HG03469 (cell line): Measurements from ENCODE around the gene SPOPL.

Experiments
- ATAC-seq: cut with Tn5 transposase; IDR thresholded peaks from one replicate; pipeline ENCODE4 v1.9.1; 2021; ENCODE audit warnings: mild to moderate bottlenecking, moderate library complexity, moderate number of reproducible peaks; ENCODE audit not compliant: unreplicated experiment

The SPOPL gene

DNA sequence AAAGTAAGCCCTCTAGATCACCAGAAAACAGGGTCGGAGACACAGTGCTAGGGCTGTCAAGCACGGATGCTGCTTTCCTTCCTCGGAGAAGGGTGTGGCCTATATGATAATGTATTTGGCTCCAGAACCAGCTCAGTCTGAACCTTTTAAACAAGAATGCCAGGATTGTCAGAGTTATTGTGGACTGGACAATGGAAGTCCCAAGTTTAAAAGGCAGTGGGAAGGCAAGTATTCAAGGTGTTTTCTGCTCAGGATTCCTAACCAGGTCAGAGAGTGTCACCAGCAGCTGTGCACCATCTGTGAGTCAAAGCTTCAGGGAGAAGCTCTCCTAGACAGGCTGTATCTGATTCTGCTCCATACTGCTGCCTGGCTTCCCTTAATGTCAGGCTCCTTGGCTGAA, 94.8 kb downstream of the SPOPL start:
- no peak for ATAC-seq

GRCh38 chr2:138600732-138601457, 99.3 kb downstream of the SPOPL start:
- ATAC-seq, result no peak

GRCh38 chr2:138601458-138602165, 100.0 kb downstream of the SPOPL start:
- ATAC-seq, result no peak

DNA sequence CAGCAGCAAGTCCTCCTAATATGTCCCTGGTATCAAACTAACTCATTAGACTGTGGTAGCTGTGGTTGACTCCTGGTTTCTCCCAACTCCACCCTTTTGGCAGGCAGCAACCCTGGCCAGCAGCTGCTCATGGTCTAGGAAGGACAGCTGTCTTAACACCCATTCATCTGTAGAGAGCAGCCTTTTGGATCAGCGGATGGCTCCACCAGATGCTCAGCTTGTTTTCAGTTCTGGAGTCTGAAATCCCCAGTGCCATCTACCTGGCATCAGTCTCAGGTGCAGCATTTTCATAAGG, 100.5 kb downstream of the SPOPL start:
- ATAC-seq, result no peak

DNA sequence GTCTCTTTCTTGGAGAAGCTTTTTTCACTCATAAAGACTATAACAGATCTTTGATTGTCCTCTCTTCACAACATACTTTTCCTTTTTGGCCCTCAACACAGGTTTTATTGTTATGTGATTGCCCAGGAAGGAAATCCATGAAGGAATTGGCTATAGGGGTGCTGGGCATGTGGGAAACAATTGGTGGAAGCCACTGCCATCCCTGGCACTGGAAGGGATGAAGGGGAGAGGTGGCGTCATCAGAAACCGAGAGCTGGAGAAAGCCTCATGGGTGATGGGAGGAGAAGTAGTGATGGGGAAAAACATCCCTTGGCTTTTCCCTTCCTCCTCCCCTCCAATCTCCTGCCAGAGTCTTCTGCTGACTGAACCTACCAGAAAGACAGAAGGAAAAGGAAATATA, 106.2 kb downstream of the SPOPL start:
- ATAC-seq, result no peak

DNA sequence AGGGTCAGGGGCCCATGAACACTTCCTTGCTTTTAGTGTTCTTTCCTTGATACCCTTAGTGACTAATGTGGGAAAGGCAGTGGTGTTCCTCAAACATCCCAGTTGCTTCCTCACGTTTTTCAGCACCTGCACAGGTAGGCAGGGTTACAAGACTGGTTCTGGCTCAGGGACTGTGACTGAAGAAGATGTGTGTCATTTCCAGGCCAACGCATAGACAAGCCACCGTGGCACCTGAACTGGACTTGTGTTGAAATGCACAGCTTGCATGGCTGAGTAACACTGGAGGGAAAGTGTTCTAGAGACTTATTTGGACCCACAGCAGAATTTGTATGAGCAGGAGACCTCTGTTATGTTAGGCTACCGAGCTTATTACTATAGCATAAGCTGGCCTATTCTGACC, 107.9 kb downstream of the SPOPL start:
- no peak for ATAC-seq

- ATAC-seq, result no peak
These were observed 108.8 kb downstream of the SPOPL start for GRCh38 chr2:138610201-138610953.

DNA sequence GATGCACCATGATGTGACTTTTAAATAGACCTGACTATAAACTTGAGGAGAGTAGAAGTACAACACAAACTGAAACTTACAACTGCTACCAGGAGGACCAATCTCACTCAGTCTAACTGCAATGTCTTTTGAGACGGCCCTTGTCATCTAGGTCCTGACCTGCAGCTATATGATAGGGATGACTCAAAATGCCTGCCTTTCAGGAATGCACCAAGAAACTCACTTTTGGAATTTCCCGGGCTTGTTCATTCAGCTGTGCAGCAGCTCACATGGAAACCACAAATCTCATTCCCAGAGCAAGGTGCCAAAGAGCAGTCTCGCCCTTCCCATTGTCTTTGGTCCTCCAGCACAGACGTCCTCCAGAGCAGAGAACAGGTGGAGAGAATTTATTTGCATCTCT, 113.7 kb downstream of the SPOPL start:
- ATAC-seq, result no peak

GRCh38 chr2:138617026-138617425, 115.5 kb downstream of the SPOPL start:
- ATAC-seq, result no peak

DNA sequence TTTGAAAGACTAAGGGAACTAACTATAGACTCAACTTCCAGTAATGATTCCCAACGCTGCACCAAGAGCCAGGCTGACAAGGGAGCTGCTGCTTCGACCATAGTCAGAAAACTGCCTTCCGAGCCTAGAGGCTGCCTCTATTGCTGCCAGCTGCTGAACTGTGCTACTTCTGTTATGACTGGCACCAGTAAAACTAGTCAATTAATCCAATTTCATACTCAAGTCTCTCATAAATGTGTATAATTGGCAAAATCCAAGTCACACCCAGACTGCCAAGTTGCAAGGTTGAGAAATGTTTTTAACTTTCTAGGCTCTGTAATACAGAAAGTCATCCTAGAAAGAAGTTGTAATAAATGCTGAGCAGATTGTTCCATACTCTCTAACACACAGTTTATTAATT, 117.4 kb downstream of the SPOPL start:
- no peak for ATAC-seq

GRCh38 chr2:138620431-138620830, 118.9 kb downstream of the SPOPL start:
- no peak for ATAC-seq

- ATAC-seq, result no peak
These were observed 119.6 kb downstream of the SPOPL start for GRCh38 chr2:138621139-138621538.

GRCh38 chr2:138622613-138623012, 121.0 kb downstream of the SPOPL start:
- ATAC-seq, result no peak
